Suprapubic skin (tissue), 3 donors: Measurements from ENCODE around the gene MYL12A.

ENCODE experiments used
- POLR2AphosphoS5 ChIP-seq, 3 donors: sonication (generic); formaldehyde crosslinking; IDR thresholded peaks; one replicate each; pipeline ENCODE4 v1.6.1; 2017; ENCODE audit warnings: antibody characterized with exemption in 3 of 3
- TF ChIP-seq, protein P1 (sequence below), 2 donors: fragments of 200-600 bp in 1 of 2; fragments of 450-650 bp in 1 of 2; sonication (generic) in 1 of 2; IDR thresholded peaks; one replicate each; pipeline ENCODE4 v1.5.1; 2016 to 2019; ENCODE audit warnings: antibody characterized with exemption in 2 of 2, mild to moderate bottlenecking in 1 of 2, moderate library complexity in 1 of 2

DNA sequence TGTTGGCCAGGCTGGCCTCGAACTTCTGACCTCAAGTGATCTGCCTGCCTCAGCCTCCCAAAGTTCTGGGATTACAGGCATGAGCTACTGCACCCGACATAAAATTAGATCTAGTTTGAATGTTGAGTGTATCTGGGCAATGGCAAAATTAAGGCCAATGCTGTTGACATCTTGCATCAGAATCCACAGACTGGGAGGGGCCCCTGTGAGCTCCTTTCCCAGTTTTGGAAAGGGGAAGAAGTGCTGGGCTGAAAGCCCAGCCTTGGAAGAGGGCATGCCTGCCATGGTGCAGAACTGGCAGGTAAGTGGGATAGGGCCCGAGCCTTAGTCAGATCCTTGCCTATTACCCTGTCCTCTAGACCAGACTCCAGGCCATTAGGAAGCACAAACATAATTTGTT, 23.4 kb upstream of the MYL12A start:
- TF ChIP-seq, protein P1, sequence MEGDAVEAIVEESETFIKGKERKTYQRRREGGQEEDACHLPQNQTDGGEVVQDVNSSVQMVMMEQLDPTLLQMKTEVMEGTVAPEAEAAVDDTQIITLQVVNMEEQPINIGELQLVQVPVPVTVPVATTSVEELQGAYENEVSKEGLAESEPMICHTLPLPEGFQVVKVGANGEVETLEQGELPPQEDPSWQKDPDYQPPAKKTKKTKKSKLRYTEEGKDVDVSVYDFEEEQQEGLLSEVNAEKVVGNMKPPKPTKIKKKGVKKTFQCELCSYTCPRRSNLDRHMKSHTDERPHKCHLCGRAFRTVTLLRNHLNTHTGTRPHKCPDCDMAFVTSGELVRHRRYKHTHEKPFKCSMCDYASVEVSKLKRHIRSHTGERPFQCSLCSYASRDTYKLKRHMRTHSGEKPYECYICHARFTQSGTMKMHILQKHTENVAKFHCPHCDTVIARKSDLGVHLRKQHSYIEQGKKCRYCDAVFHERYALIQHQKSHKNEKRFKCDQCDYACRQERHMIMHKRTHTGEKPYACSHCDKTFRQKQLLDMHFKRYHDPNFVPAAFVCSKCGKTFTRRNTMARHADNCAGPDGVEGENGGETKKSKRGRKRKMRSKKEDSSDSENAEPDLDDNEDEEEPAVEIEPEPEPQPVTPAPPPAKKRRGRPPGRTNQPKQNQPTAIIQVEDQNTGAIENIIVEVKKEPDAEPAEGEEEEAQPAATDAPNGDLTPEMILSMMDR (IDR thresholded peaks at IDR 0.05): no peak
- TF ChIP-seq POLR2AphosphoS5 (IDR thresholded peaks at IDR 0.05): no peak
